CD4-positive, alpha-beta T cell treated with Interleukin-12 subunit alpha and Interleukin-12 subunit beta, for 1 hour (primary cell): ENCODE results near the gene TGM1.

Source experiments
- DNase-seq: peaks from one replicate; pipeline ENCODE4 v3.0.0-alpha.2; 2020

The TGM1 gene

GRCh38 chr14:24269910-24270536, 7.0 kb upstream of the TGM1 start:
- no peak for DNase-seq

DNA sequence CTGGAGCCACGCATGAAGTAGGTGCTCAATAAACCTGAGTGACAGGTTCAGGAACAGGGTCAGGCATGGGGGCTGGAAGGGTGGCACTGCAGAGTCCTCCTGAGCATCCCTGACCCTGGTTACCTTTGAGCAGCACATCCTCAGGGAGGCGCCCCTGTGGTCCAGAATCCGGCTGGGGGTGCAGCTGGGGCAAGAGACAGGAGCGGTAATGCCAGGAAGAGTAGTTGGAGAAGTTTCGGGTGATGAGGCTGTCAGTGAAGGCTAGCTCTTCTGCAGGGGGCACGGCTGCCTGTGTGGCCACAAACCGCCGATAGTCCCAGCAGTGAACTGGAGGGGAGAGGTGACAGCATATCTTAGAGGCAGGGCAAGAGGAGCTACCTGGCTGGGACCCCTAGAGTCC, 6.4 kb upstream of the TGM1 start:
- no peak for DNase-seq

DNA sequence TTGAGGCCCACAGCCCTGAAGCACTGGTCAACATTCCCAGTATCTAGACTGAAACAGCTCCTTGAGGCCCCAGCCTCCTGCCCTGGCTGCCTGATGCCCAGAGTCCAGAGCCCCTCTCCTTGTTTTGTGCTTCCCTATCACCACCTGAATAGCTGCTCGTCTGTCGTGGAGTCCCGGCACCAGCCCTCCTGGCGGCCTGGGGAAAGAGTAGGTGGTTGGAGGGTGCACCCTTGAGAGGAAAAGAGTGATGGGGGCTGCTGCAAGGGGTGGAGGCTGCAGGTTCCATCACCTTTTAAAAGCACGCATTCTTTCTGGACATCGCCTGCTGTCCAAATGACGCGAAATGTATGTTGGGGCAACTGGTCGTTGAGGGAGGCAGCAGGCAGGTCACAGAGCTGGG, 5.2 kb upstream of the TGM1 start:
- DNase-seq, result no peak

DNA sequence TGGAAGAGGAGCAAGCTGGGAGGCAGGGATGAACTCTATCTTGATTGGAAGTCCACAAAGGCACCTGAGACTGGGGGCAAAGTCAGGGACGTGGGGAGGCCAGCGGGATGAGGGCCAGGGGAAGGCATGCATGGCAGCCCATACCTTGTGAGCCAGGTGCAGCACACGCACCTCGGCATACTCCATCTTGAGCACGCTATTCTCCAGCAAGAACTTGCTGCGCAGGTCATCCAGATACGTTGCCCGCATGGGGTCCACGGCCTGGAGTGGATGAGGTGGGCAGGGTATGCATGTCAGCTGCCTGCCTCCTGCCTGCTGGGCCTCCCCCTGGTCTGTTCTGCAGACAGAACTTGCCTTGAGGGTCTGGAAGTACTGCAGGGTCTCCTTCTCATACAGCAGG, 4.5 kb upstream of the TGM1 start:
- no peak for DNase-seq

- no peak for DNase-seq
Measured at GRCh38 chr14:24266344-24267244, 3.6 kb upstream of the TGM1 start.

DNA sequence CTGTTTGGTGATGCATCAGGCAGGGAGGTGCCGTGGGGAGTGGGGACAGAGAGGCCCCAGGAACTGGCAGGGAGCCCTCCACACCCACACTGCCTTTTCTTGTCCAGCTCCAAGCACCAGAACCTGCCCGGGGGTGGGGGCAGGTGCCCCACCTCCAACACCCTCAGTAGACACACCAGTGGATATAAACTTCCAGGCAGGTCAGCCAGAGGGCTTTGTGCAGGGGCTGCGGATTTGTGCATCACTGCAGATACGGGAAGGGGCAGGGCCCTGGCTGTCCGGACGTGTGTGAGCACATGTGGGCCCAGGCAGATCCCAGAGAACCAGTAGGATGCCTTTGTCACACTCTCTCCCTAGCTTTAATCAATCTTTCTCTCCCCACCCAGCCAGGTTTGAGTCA, 1.3 kb upstream of the TGM1 start:
- DNase-seq, result no peak

DNA sequence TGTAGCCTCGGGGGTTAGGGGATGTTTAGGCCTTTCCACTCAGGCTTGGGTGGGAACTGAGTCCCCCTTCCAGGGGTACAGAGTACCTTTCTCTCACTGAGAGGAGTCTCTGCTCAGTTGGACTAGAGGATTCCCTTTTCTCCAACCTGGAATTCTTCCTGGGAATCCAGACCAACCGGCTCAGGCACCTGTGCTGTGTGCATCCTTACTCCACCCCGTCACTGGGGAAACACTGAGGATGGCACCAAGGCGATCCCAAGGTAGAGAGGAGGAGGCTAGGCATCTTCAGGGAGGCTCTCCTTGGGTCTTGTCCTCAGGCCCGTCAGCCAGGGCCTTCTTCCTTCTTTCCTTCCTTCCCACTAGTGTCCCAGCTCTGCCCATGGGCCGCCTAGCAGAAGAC, 871 bp upstream of the TGM1 start:
- no peak for DNase-seq

DNA sequence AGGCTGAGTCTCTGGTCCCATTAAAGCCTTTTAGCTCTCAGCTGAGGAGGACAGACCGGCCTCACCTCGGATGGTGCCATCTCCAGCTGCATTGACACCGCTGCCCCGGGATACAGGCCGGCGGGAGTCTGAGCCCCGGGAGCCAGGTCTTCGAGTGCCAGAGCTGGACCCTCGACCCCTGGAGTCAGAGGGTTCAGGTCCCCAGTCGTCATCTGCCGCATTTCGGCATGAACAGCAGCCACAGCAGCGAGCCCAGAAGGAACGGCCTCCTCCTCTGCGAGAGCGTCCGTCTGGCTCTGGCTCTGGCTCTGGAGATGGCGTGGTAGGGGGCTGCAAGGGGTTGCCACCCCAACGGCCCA, 1.0 kb downstream of the TGM1 start:
- DNase-seq, result no peak

DNA sequence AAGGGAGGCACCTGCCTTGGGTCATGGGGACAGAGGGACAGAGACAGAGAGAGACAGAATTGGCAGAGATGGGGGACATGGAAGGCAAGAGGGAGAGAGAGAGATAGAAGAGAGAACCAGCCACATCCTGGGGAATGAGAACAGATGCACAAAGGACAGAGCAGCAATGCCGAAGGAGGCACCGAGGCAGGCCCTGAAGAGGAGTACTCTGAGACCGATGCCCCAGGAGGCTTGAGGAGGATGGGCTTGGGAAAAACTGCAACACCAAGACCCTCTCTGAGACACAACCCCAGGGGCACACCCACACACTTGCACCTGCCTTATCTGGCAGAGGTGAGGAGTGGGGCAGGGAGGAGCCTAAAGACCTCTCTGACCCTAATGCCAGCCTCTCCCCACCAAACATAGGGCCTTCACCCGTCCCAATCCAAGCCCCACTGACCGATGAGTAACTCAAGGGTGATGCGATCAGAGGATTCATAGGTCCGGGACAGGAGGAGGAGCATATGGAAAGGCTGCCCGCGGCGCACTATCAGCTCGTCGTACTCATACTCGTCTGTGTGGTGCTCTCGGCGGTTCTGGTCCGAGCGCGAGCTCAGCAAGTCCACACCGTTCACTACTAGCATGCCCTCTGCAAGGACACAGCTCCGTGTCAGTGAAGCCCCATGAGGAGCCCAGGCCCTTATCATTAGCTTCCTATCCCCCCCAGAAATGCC, 1.6 kb downstream of the TGM1 start:
- DNase-seq, result no peak

DNA sequence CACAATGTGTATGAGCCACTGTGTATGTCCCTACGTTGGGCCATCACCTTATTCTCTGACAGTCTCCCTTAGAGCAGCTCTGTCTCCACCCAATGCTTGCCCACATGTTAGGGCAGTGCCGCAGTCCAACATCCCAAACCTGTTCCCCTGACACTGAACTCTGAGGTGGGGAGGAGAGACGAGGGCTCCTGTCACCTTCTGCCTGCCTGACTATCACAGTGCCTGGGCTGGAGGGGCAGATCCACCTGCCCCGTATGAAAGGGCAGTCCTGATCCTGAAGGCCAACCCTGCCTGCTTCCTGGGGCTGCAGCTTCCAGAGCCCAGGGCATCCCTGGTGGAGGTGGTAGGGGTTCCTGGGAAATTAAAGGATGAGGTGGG, 2.2 kb downstream of the TGM1 start:
- no peak for DNase-seq

- no peak for DNase-seq
Measured at GRCh38 chr14:24260026-24260779, 2.8 kb downstream of the TGM1 start.

- DNase-seq, result no peak
Measured at GRCh38 chr14:24259282-24260025, 3.5 kb downstream of the TGM1 start.

DNA sequence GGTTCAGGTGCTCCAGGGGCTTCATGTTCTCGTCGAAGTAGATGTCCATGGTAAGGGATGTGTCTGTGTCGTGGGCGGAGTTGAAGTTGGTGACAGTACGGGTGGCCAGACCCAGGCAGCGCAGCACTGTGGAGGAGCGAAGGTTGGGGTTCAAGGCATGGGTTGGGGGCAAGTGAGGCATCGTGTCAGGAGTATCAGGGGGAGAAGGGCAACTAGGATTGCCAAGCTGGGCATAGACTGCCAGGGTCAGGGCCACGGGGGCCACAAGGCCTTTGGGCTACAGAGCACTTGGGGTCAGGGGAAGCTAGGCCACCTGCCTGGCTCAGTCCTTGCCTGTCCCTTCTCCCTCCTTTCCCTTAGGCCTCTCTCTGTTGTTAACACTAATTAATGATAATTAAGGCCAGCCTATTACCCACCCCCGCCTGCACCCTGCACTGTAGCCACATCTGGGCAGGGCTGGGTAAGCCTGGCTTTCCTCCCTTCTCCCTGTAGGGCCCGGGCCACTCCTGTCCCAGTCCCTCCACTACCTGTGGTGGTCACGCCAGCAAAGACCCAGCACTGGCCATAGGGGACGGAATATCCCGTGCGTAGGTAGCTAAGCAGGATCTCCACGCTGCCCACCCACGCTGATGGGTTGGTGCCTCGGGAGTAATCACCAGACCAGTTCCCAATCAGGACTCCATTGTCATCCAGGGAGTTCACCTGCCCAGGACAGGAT, 4.3 kb downstream of the TGM1 start:
- no peak for DNase-seq

- DNase-seq, result no peak
Measured at GRCh38 chr14:24258119-24258518, 4.9 kb downstream of the TGM1 start.

- no peak for DNase-seq
Measured at GRCh38 chr14:24256960-24257359, 6.0 kb downstream of the TGM1 start.

GRCh38 chr14:24255931-24256711, 6.9 kb downstream of the TGM1 start:
- no peak for DNase-seq

GRCh38 chr14:24255438-24255837, 7.5 kb downstream of the TGM1 start:
- DNase-seq, result no peak

GRCh38 chr14:24254630-24255392, 8.2 kb downstream of the TGM1 start:
- no peak for DNase-seq

GRCh38 chr14:24253936-24254335, 9.0 kb downstream of the TGM1 start:
- no peak for DNase-seq
